ENCODE measurements around the gene LRBA. TPM values are rescaled to one million over a fixed set of nuclear protein-coding genes. Genes with fewer than 3 reads are reported as not detected.

The LRBA gene
- total RNA-seq, 2 experiments from 2014 or later = 53.7 to 54.6 TPM

GRCh38 chr4:150308824-150309472 lies 706.1 kb downstream of the LRBA start:
- peaks cover 6% of the 10 kb centered on the region for H3K36me3 Mint-ChIP-seq (ENCODE audit: low read depth)
- intact Hi-C loops (cut with micrococcal nuclease) = no loop called here
- no peaks in the 10 kb centered on the region for H3K27me3 Mint-ChIP-seq (ENCODE audit: low read depth)
- CTCF ChIA-PET = interaction anchor here (1.2 kb wide), 1 partner anchor 42 kb away, joined by 3 read pairs; no protein-coding TSS in a partner anchor
- DNase-seq = peak; percentile 8
- no peak overlapping the region for H3K27ac Mint-ChIP-seq
- no peak overlapping the region for H3K4me3 Mint-ChIP-seq
- no peaks in the 10 kb centered on the region for H3K4me1 Mint-ChIP-seq (ENCODE audit: low read depth)
- no peaks in the 10 kb centered on the region for H3K9me3 Mint-ChIP-seq

- Mint-ChIP-seq H3K9me3 (no peaks in the 10 kb centered on the region), H3K27ac (no peak overlapping the region), H3K4me3 (no peak overlapping the region), H3K36me3 (ENCODE audit: low read depth) (peaks cover 12% of the 10 kb centered on the region), H3K4me1 (ENCODE audit: low read depth) (peaks cover 9% of the 10 kb centered on the region), H3K27me3 (ENCODE audit: low read depth) (no peaks in the 10 kb centered on the region)
- CTCF ChIA-PET = interaction anchor here (0.9 kb wide), 1 partner anchor 560 kb away, joined by 4 read pairs; no protein-coding TSS in a partner anchor
- DNase-seq = no peak
- intact Hi-C loops (cut with micrococcal nuclease) = no loop called here
Observed at GRCh38 chr4:150306719-150307118, 708.4 kb downstream of the LRBA start.

- CTCF ChIA-PET = interaction anchor here (0.7 kb wide), 1 partner anchor 63 kb away, joined by 3 read pairs; no protein-coding TSS in a partner anchor
- no peaks in the 10 kb centered on the region for H3K27me3 Mint-ChIP-seq (ENCODE audit: low read depth)
- intact Hi-C loops (cut with micrococcal nuclease) = no loop called here
- H3K27ac Mint-ChIP-seq = no peak overlapping the region
- DNase-seq = no peak
- peaks cover 15% of the 10 kb centered on the region for H3K4me1 Mint-ChIP-seq (ENCODE audit: low read depth)
- H3K36me3 Mint-ChIP-seq (ENCODE audit: low read depth) = peaks cover 12% of the 10 kb centered on the region
- H3K4me3 Mint-ChIP-seq = no peak overlapping the region
- H3K9me3 Mint-ChIP-seq = no peaks in the 10 kb centered on the region
Observed at GRCh38 chr4:150305995-150306394, 709.1 kb downstream of the LRBA start.

- DNase-seq = peak; percentile 57
- H3K4me1 Mint-ChIP-seq (ENCODE audit: low read depth) = peaks cover 15% of the 10 kb centered on the region
Observed at GRCh38 chr4:150302553-150302952, 712.5 kb downstream of the LRBA start.

GRCh38 chr4:150299816-150300215 lies 715.3 kb downstream of the LRBA start:
- H3K27me3 Mint-ChIP-seq (ENCODE audit: low read depth) = no peaks in the 10 kb centered on the region
- H3K9me3 Mint-ChIP-seq = no peaks in the 10 kb centered on the region
- DNase-seq = no peak
- H3K4me3 Mint-ChIP-seq = no peak overlapping the region
- H3K4me1 Mint-ChIP-seq (ENCODE audit: low read depth) = peaks cover 15% of the 10 kb centered on the region
- no peak overlapping the region for H3K27ac Mint-ChIP-seq
- CTCF ChIA-PET = interaction anchor here (1.3 to 1.6 kb wide), 2 partner anchors 28 to 57 kb away, joined by 3 read pairs; no protein-coding TSS in a partner anchor
- H3K36me3 Mint-ChIP-seq (ENCODE audit: low read depth) = peaks cover 6% of the 10 kb centered on the region
- intact Hi-C loops (cut with micrococcal nuclease) = loop anchor here (2.0 to 5.0 kb wide), 4 partner anchors 295 to 747 kb away; no protein-coding TSS in a partner anchor

More at GRCh38 chr4:150302553-150302952, 712.5 kb downstream of the LRBA start:
- Mint-ChIP-seq H3K36me3 (ENCODE audit: low read depth) (peaks cover 9% of the 10 kb centered on the region), H3K4me3 (no peak overlapping the region), H3K9me3 (no peaks in the 10 kb centered on the region), H3K27me3 (ENCODE audit: low read depth) (no peaks in the 10 kb centered on the region), H3K27ac (no peak overlapping the region)
- intact Hi-C loops (cut with micrococcal nuclease) = loop anchor here (1.0 to 5.0 kb wide), 3 partner anchors 134 to 796 kb away; partner anchors contain the start of gene RPS3A
- CTCF ChIA-PET = interaction anchor here (0.7 to 1.0 kb wide), 2 partner anchors 10 to 16 kb away, joined by 3 to 4 read pairs; no protein-coding TSS in a partner anchor

- Mint-ChIP-seq H3K9me3 (no peaks in the 10 kb centered on the region), H3K27me3 (ENCODE audit: low read depth) (no peaks in the 10 kb centered on the region), H3K36me3 (ENCODE audit: low read depth) (peaks cover 5% of the 10 kb centered on the region), H3K27ac (no peak overlapping the region), H3K4me3 (no peak overlapping the region), H3K4me1 (ENCODE audit: low read depth) (peaks cover 14% of the 10 kb centered on the region)
- CTCF ChIA-PET = interaction anchor here (0.7 to 1.8 kb wide), 5 partner anchors 13 to 569 kb away, joined by 3 to 5 read pairs (median 3); no protein-coding TSS in a partner anchor
- peak; percentile 68 for DNase-seq
- intact Hi-C loops (cut with micrococcal nuclease) = loop anchor here (1.0 to 2.0 kb wide), 3 partner anchors 297 to 749 kb away; no protein-coding TSS in a partner anchor
Observed at GRCh38 chr4:150297861-150298474, 717.1 kb downstream of the LRBA start.

GRCh38 chr4:150289881-150290280 lies 725.2 kb downstream of the LRBA start:
- no peak overlapping the region for H3K4me3 Mint-ChIP-seq
- H3K27ac Mint-ChIP-seq = no peak overlapping the region
- H3K4me1 Mint-ChIP-seq (ENCODE audit: low read depth) = no peaks in the 10 kb centered on the region
- intact Hi-C loops (cut with micrococcal nuclease) = no loop called here
- no peak for DNase-seq
- CTCF ChIA-PET = no interaction called here
- peaks cover 19% of the 10 kb centered on the region for H3K36me3 Mint-ChIP-seq (ENCODE audit: low read depth)
- H3K27me3 Mint-ChIP-seq (ENCODE audit: low read depth) = no peaks in the 10 kb centered on the region
- peaks cover 4% of the 10 kb centered on the region for H3K9me3 Mint-ChIP-seq

- H3K27ac Mint-ChIP-seq = no peak overlapping the region
- H3K27me3 Mint-ChIP-seq (ENCODE audit: low read depth) = no peaks in the 10 kb centered on the region
- no peak overlapping the region for H3K4me3 Mint-ChIP-seq
- H3K36me3 Mint-ChIP-seq (ENCODE audit: low read depth) = peaks cover 20% of the 10 kb centered on the region
- no peak for DNase-seq
- CTCF ChIA-PET = no interaction called here
- no peaks in the 10 kb centered on the region for H3K4me1 Mint-ChIP-seq (ENCODE audit: low read depth)
- intact Hi-C loops (cut with micrococcal nuclease) = no loop called here
- H3K9me3 Mint-ChIP-seq = peaks cover 4% of the 10 kb centered on the region
Observed at GRCh38 chr4:150289198-150289597, 725.9 kb downstream of the LRBA start.

- Mint-ChIP-seq H3K27ac (no peak overlapping the region), H3K9me3 (no peaks in the 10 kb centered on the region), H3K4me3 (no peak overlapping the region), H3K27me3 (ENCODE audit: low read depth) (no peaks in the 10 kb centered on the region), H3K36me3 (ENCODE audit: low read depth) (peaks cover 34% of the 10 kb centered on the region), H3K4me1 (ENCODE audit: low read depth) (no peaks in the 10 kb centered on the region)
- no peak for DNase-seq
- intact Hi-C loops (cut with micrococcal nuclease) = no loop called here
- CTCF ChIA-PET = no interaction called here
Observed at GRCh38 chr4:150286656-150287055, 728.4 kb downstream of the LRBA start.

- Mint-ChIP-seq H3K4me3 (no peak overlapping the region), H3K4me1 (ENCODE audit: low read depth) (no peaks in the 10 kb centered on the region), H3K27ac (no peak overlapping the region), H3K9me3 (peaks cover under 1% of the 10 kb centered on the region), H3K27me3 (ENCODE audit: low read depth) (no peaks in the 10 kb centered on the region), H3K36me3 (ENCODE audit: low read depth) (peaks cover 60% of the 10 kb centered on the region)
- no peak for DNase-seq
- intact Hi-C loops (cut with micrococcal nuclease) = no loop called here
- CTCF ChIA-PET = interaction anchor here (0.8 to 1.2 kb wide), 2 partner anchors 10 to 11 kb away, joined by 3 to 5 read pairs; no protein-coding TSS in a partner anchor
Observed at GRCh38 chr4:150283689-150284088, 731.4 kb downstream of the LRBA start.

- Mint-ChIP-seq H3K4me3 (no peak overlapping the region), H3K9me3 (peaks cover 8% of the 10 kb centered on the region), H3K36me3 (ENCODE audit: low read depth) (peaks cover 76% of the 10 kb centered on the region), H3K27ac (no peak overlapping the region), H3K4me1 (ENCODE audit: low read depth) (no peaks in the 10 kb centered on the region), H3K27me3 (ENCODE audit: low read depth) (no peaks in the 10 kb centered on the region)
- DNase-seq = no peak
- intact Hi-C loops (cut with micrococcal nuclease) = no loop called here
- CTCF ChIA-PET = interaction anchor here (1.3 kb wide), 1 partner anchor 15 kb away, joined by 3 read pairs; no protein-coding TSS in a partner anchor
Observed at GRCh38 chr4:150280975-150281374, 734.1 kb downstream of the LRBA start.

- Mint-ChIP-seq H3K4me3 (no peak overlapping the region), H3K9me3 (peaks cover 8% of the 10 kb centered on the region), H3K4me1 (ENCODE audit: low read depth) (no peaks in the 10 kb centered on the region), H3K27me3 (ENCODE audit: low read depth) (no peaks in the 10 kb centered on the region), H3K36me3 (ENCODE audit: low read depth) (peaks cover 78% of the 10 kb centered on the region), H3K27ac (no peak overlapping the region)
- CTCF ChIA-PET = interaction anchor here (1.1 to 1.3 kb wide), 2 partner anchors 10 to 16 kb away, joined by 3 read pairs; no protein-coding TSS in a partner anchor
- no peak for DNase-seq
- intact Hi-C loops (cut with micrococcal nuclease) = no loop called here
Observed at GRCh38 chr4:150280081-150280895, 734.8 kb downstream of the LRBA start.

All from activated naive CD4-positive, alpha-beta T cell treated with anti-CD3 and anti-CD28 coated beads for 36 hours (primary cell).